ENCODE measurements around the gene AMPD3.
"Not testable (repeated sequence)": the region's sequence is repeated elsewhere in the genome, so short reads cannot be mapped to it uniquely, and the experiment has no call there.

The AMPD3 gene

DNA sequence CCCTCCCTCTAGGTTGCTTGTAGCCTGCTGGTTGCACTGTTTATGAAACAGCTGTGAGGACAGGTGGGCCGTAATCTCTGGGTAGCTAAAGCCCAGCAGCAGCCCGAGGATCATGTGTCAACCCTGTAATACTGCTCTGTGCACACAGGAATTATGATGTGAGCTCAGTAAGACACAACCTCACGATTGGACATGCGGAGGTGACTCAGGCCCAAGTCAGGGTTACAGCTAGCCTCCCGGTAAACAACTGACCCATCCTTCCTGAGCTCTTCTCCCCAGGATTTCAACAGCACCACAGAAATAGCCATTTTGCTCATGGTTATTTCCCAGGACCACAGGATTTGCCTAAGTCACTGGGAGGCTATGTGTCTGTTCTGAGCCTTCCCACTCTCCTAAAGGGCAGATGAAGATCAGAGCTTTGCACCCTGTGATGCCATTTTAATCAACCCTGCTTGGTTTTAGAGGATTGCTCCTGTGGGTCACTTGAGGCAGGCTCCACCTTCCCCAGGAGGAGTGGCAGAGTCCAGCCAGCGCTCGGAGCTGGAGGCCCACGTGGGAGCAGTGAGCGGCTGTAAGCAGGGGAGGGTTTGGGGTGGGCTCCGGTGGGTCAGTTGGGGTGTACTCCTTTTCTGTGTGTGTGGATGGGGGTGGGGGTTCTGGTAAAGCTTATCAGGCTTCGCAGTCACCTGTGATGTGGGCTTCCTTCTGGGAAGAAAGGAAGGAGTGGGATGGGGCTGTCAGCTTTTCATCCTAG lies at the start of gene AMPD3:
AMPD3 (plus strand) TSS at position 387 of the 754 bp plus-strand sequence. CDS start 6,256 bp downstream, outside the sequence.
- peak; percentile 82 for DNase-seq

DNA sequence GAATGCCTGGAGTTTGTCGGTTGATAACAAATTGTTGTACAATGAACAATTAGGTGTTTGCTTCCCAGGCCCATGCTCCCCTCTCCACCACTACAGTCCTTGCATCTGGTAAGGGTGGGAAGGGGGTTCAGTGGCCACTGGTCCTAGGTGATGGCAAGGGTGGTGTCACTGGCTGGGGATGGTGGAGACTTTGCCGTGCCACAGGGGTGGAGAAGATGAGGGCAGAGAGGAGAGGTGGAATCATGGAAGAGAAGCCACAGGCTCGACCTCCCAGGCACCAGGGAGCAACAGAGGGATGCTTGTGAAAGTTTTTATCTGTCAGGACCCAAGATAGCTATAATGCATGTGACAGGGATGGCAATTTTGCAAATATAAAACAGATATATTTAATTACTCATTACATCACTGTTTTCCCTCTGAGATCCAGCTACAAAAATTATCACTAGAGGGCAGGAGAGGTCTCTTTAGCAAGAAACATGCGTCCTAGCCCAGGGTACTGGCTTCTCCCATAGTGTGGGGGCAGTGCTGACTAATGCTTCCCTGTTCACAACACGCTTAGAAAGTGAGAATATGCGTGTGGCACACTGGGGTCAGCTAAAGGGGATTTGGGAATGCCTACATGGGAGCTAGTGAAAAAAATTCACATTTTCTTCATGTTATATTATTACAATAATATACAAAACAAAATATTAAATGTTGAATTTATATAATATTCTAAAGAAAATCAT lies 49.0 kb upstream of the AMPD3 start:
- DNase-seq = peak; percentile 91

- DNase-seq = no peak
Observed at GRCh38 chr11:10407055-10407454, 48.0 kb upstream of the AMPD3 start.

- DNase-seq = no peak
Observed at GRCh38 chr11:10407749-10408685, 47.0 kb upstream of the AMPD3 start.

GRCh38 chr11:10409207-10409661 lies 45.8 kb upstream of the AMPD3 start:
- no peak for DNase-seq

DNA sequence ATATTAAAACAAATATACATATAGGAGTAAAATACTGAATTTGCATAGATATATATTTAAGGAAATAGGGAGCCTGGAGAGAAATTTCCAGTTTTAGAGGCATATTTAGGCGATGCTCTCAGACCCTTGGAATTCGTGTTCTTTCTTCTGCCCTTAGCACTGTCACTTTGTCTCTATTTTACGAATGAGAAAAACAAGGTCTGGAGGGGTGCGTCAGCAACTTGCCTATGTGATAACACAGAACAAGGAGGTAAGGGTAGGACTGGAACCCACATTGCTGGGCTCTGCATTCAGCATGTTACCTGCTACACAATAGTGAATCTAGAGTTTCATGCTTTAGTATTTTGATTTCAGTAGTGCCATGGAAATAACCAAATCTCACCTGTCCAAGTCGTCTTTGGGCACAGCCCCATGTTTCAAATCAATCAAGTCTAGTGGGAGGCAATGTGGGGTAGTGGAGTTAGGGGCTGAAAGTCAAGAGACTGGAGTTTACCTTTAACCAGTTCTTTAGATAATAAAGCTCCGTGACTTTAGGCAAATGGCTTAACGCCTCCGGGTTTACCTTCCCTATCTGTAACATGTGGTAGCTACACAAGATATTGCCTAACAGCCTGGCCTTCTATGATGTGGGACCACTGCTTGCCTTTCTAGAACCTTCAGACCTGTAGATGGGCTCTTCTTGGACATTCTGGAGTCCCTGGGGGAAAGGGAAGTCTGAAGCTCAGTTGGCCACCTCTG lies 44.8 kb upstream of the AMPD3 start:
- no peak for DNase-seq

DNA sequence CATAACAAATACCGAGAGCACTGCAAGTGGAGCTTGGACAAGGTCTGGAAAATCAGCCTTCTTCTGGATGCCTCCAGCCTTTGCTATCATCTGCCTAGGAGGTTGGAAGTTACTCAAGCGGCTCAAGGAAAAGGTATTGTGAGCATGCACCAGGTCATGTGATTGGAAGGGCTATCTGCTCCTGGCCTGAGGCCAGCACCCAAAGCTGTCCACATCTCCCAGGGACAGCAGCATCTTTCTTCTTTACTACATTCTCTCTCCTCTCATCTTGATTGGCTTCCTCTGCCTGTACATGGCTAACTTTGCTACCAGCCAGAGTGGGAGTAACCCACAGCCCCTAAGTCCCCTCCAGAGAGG lies 44.2 kb upstream of the AMPD3 start:
- no peak for DNase-seq

DNA sequence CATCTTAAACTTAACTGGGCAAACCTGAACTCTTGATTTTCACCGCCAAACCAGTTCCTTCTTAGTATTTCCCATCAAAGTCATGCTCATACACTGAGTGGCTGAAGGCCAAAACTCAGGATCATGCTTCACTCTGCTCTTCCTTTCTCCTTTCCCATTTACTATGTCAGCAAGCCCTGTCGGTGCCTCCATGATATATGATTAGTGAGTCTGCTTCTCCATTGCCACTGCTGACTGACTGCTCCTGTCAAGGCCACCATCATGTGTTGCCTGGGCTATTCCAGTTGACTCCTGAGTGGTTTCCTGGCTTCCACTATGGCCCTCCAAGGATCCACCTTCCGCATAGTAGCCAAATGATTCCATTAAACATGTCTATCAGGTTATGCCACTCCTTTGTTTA lies 42.8 kb upstream of the AMPD3 start:
- no peak for DNase-seq

DNA sequence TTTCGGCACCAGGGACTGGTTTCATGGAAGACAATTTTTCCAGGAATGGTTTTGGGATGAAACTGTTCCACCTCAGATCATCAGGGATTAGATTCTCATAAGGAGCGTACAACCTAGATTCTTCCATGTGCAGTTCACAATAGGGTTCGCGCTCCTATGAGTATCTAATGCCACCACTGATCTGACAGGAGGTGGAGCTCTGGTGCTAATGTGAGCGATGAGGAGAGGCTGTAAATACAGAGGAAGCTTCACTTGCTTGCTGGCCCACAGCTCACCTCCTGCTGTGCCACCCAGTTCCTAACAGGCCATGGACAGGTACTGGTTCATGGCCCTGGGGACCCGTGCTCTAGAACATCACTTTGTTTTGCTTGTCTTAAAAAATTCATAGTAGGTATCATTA lies 41.8 kb upstream of the AMPD3 start:
- no peak for DNase-seq

DNA sequence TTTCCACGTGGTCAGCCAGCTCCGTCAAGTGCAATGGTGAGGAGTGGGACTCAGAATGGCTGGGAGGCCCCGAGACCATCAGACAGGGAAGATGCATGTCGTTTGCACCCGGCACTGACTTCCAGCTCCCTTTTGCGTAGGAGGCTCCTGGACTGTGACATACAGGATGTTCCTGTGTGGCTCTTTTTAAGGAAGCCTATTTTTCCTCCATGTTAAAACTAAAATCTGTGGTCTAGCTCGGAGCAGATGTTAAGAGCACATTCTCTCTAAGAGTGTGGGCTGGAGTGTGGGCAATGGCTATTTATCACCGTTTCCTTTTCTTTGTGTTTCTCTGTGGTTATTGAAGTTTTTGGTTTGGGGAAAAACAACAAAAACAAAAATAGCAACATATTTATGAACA lies 40.9 kb upstream of the AMPD3 start:
- no peak for DNase-seq

GRCh38 chr11:10414659-10415058 lies 40.4 kb upstream of the AMPD3 start:
- DNase-seq = no peak

- no peak for DNase-seq
Observed at GRCh38 chr11:10415817-10416392, 39.2 kb upstream of the AMPD3 start.

DNA sequence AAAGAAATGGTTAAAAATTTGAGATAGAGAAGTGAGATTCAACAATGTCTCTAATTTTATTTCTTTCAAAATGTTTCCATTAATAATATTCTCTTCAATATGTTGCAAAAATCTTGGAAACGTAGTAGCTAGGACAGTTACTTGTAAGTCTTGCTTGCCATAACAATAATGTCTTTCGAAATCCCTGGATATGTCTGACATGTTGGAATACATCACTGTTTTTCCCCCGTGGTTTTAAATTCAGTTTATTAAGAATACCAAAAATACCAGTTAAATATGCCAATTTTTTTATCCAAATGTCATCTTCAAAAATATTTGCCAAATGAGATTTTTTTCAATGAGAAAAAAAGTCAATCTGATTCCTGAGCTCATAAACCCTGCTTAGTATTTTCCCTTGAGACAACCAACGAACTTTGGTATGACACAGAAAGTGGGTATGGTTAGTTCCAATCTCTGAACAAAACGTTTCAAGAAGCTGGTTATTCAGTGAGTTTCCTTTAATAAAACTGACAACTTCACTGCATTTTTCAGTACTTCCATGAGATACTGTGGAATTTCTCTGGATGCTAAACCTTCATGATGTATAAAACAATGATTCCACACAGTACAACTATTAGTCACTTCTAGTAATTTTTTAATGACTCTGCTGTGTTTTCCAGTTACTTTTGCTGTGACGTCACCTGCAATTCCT lies 36.7 kb upstream of the AMPD3 start:
- DNase-seq = no peak

GRCh38 chr11:10418950-10419310 lies 36.1 kb upstream of the AMPD3 start:
- DNase-seq = no peak

GRCh38 chr11:10426475-10426874 lies 28.6 kb upstream of the AMPD3 start:
- DNase-seq = no peak

- DNase-seq = no peak
Observed at GRCh38 chr11:10428453-10428852, 26.6 kb upstream of the AMPD3 start.

DNA sequence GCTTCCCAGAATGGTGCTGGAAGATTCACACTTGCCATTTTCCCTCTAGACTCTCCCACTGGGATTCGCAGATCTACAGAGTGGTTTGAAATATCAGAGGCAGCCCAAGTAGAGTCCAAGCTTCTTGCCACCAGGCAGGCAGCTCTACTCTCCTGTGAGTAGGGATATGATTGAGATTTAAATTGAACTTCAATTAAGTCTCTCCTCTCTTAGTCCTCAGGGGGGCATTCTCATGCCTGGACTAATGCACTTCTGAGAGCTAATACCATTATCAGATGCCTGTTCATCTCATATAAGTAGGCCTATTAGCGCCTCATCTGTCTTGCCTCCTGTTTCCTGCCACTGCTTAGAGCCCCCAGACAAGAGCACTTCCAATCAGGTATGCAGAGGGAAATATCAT lies 25.5 kb upstream of the AMPD3 start:
- no peak for DNase-seq

GRCh38 chr11:10432493-10432892 lies 22.6 kb upstream of the AMPD3 start:
- no peak for DNase-seq

GRCh38 chr11:10432971-10433370 lies 22.1 kb upstream of the AMPD3 start:
- no peak for DNase-seq

DNA sequence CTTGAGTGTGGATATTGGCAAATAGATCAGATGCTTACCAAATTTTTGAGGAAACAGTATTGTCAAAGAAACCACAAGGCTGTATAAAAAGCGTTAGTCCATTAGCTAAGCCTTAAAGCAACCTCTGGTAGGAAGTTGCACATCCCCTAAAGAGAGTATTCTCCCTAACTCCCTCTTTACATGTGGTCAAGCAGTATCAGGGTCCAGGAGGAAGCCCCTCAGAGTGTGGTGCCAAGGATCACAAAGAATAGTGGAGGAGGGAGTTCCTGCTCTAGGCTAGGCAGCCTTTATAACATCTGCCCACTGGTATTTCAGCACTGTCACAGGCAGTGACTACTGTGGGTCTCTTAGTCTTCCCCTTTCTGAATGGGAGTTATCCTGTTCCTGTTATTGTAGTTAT lies 18.8 kb upstream of the AMPD3 start:
- DNase-seq = no peak

- not testable (repeated sequence) for DNase-seq
Observed at GRCh38 chr11:10436683-10437082, 18.4 kb upstream of the AMPD3 start.

- no peak for DNase-seq
Observed at GRCh38 chr11:10438458-10438857, 16.6 kb upstream of the AMPD3 start.

All from NCI-H1105 treated with DMSO at 0.1 percent for 48 hours (cell line).